Esophagus muscularis mucosa (tissue), 4 donors: Measurements from ENCODE around the gene PARP3. TPM values are rescaled to one million over a fixed set of nuclear protein-coding genes. Genes with fewer than 3 reads are reported as not detected.
A peak's percentile ranks its signal among the peaks of the same experiment; 100 is the strongest.

Experiments
- DNase-seq: peaks from one replicate; pipeline ENCODE4 v3.0.0-alpha.2; 2017; ENCODE audit errors: extremely low spot score
- H3K27ac ChIP-seq, 4 donors: fragments of 200-600 bp; sonication (generic); replicated peaks in 1 of 4; 1 replicate in 3 of 4; 2 replicates in 1 of 4; pipeline ENCODE4 v1.5.1; 2016 to 2019; ENCODE audit warnings: mild to moderate bottlenecking in 1 of 4
- H3K27me3 ChIP-seq, 4 donors: fragments of 200-600 bp; sonication (generic); one replicate each; pipeline versions ENCODE4 v1.5.1 to v1.6.0; 2016 to 2019
- H3K36me3 ChIP-seq, 4 donors: fragments of 200-600 bp; sonication (generic); one replicate each; pipeline ENCODE4 v1.5.1; 2016 to 2019
- H3K4me1 ChIP-seq, 4 donors: fragments of 200-600 bp; sonication (generic); one replicate each; pipeline ENCODE4 v1.5.1; 2016 to 2019
- H3K4me3 ChIP-seq, 4 donors: fragments of 200-600 bp; sonication (generic); 1 replicate in 2 of 4; 2 replicates in 2 of 4; pipeline ENCODE4 v1.5.1; 2016 to 2019; ENCODE audit warnings: mild to moderate bottlenecking in 4 of 4, moderate library complexity in 1 of 4
- H3K9me3 ChIP-seq, 4 donors: fragments of 200-600 bp; sonication (generic); 1 replicate in 3 of 4; 2 replicates in 1 of 4; pipeline ENCODE4 v1.5.1; 2016 to 2019
- EP300 ChIP-seq: sonication (generic); formaldehyde crosslinking; IDR thresholded peaks from one replicate; pipeline ENCODE4 v1.6.1; 2017; ENCODE audit warnings: antibody characterized with exemption
- POLR2A ChIP-seq: fragments of 450-650 bp; IDR thresholded peaks from one replicate; pipeline ENCODE4 v1.6.1; 2017; ENCODE audit warnings: antibody characterized with exemption, moderate library complexity, mild to moderate bottlenecking, low read depth
- POLR2AphosphoS5 ChIP-seq, 2 donors: sonication (generic); formaldehyde crosslinking; IDR thresholded peaks; one replicate each; pipeline ENCODE4 v1.6.1; 2017; ENCODE audit warnings: antibody characterized with exemption in 2 of 2
- WGBS: methylation state at CpG from one replicate; pipeline ENCODE4 v1.1.5; 2018; 5-methylcytosine and 5-hydroxymethylcytosine counted together
- intact Hi-C: fragments of 100-400 bp; cut with DNase I; formaldehyde crosslinking; loops from one replicate; pipeline ENCODE4 v1.15.1; 2023
- total RNA-seq, 4 donors: library from RNA; depleted of rRNA; stranded (reverse); fragments of >200 nt; gene quantifications; one replicate each; pipeline versions ENCODE4 v1.1.0 to v1.2.1, GENCODE V29; 2016
- TF ChIP-seq, protein P1 (sequence below), 3 experiments: fragments of 200-600 bp in 2 of 3; fragments of 450-650 bp in 1 of 3; sonication (generic) in 2 of 3; IDR thresholded peaks; one replicate each; pipeline ENCODE4 v1.5.1; 2017 to 2019; ENCODE audit warnings: antibody characterized with exemption in 3 of 3, mild to moderate bottlenecking in 2 of 3, moderate library complexity in 1 of 3

Gene PARP3
- total RNA-seq, 4 donors from 2014 or later = 22.9 to 37.9 (median 30.1) TPM

DNA sequence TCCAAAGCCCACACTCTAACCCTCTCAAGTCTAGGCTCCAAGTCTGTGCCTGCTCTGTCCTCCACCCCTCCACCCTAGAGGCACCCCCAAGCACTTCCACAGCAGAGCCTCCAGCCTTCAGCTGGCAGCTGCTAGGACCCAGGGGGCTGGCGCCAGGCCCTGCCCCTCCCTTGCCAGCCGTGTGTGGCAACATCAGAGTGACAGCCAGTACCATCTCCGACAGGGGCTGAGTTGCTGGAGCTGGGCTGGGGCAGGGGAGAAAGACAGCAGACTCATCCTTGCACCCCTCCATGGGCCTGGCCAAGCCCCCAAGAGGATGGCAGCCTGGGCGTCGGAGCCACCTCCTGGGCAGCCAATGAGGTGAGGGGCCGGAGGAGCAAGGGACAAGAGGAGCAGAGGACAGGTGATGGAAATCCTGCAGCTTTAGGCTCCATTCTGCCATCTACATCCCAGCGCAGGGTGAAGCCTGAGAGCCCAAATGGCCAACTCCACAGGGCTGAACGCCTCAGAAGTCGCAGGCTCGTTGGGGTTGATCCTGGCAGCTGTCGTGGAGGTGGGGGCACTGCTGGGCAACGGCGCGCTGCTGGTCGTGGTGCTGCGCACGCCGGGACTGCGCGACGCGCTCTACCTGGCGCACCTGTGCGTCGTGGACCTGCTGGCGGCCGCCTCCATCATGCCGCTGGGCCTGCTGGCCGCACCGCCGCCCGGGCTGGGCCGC is 13.2 kb downstream of the PARP3 start, which contains the start of gene GPR62:
Gene GPR62, plus strand, starts transcription at position 207 of the 718 bp plus-strand sequence. Its CDS starts 272 bp downstream, at position 479.
- DNase-seq = no peak

DNA sequence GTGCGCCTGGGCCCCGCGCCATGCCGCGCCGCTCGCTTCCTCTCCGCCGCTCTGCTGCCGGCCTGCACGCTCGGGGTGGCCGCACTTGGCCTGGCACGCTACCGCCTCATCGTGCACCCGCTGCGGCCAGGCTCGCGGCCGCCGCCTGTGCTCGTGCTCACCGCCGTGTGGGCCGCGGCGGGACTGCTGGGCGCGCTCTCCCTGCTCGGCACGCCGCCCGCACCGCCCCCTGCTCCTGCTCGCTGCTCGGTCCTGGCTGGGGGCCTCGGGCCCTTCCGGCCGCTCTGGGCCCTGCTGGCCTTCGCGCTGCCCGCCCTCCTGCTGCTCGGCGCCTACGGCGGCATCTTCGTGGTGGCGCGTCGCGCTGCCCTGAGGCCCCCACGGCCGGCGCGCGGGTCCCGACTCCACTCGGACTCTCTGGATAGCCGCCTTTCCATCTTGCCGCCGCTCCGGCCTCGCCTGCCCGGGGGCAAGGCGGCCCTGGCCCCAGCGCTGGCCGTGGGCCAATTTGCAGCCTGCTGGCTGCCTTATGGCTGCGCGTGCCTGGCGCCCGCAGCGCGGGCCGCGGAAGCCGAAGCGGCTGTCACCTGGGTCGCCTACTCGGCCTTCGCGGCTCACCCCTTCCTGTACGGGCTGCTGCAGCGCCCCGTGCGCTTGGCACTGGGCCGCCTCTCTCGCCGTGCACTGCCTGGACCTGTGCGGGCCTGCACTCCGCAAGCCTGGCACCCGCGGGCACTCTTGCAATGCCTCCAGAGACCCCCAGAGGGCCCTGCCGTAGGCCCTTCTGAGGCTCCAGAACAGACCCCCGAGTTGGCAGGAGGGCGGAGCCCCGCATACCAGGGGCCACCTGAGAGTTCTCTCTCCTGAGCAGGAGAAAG is 14.0 kb downstream of the PARP3 start:
- 4% methylated on average over 16 of the region's 97 CpGs for WGBS
- TF ChIP-seq, protein P1, sequence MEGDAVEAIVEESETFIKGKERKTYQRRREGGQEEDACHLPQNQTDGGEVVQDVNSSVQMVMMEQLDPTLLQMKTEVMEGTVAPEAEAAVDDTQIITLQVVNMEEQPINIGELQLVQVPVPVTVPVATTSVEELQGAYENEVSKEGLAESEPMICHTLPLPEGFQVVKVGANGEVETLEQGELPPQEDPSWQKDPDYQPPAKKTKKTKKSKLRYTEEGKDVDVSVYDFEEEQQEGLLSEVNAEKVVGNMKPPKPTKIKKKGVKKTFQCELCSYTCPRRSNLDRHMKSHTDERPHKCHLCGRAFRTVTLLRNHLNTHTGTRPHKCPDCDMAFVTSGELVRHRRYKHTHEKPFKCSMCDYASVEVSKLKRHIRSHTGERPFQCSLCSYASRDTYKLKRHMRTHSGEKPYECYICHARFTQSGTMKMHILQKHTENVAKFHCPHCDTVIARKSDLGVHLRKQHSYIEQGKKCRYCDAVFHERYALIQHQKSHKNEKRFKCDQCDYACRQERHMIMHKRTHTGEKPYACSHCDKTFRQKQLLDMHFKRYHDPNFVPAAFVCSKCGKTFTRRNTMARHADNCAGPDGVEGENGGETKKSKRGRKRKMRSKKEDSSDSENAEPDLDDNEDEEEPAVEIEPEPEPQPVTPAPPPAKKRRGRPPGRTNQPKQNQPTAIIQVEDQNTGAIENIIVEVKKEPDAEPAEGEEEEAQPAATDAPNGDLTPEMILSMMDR (IDR thresholded peaks at IDR 0.05) = peak; percentile 10 to 62 (median 21)
- TF ChIP-seq EP300 (no peak), POLR2AphosphoS5 (IDR thresholded peaks at IDR 0.05) (peak in 1 of 2 donors; percentile 13)
- Histone ChIP-seq H3K4me3 (peak overlapping the region; percentile 58 to 61 (median 58)), H3K27ac (peak overlapping the region; percentile 75 to 87 (median 82)), H3K9me3 (no peaks in the 10 kb centered on the region), H3K36me3 (peaks cover 6 to 41% (median 38%) of the 10 kb centered on the region in 4 donors), H3K27me3 (no peaks in the 10 kb centered on the region), H3K4me1 (peaks cover 11 to 22% (median 20%) of the 10 kb centered on the region in 4 donors)
- DNase-seq = no peak
- intact Hi-C loops = no loop called here

More for the DNA sequence above, 13.2 kb downstream of the PARP3 start, which contains the start of gene GPR62:
- no peaks in the 10 kb centered on the region for H3K27me3 ChIP-seq
- H3K4me1 ChIP-seq = peaks cover 10 to 22% (median 20%) of the 10 kb centered on the region in 4 donors
- intact Hi-C loops = no loop called here
- peak within 1 kb of the TSS; percentile 58 to 61 (median 58) for H3K4me3 ChIP-seq
- TF ChIP-seq POLR2AphosphoS5 (IDR thresholded peaks at IDR 0.05) (no peak), POLR2A (no peak), EP300 (no peak)
- TF ChIP-seq, protein P1 (IDR thresholded peaks at IDR 0.05) = no peak
- H3K36me3 ChIP-seq = peaks cover 6 to 33% (median 30%) of the 10 kb centered on the region in 4 donors
- peak within 1 kb of the TSS; percentile 75 to 87 (median 82) for H3K27ac ChIP-seq
- H3K9me3 ChIP-seq = no peaks in the 10 kb centered on the region
- 80% methylated on average over 2 of the region's 33 CpGs for WGBS

DNA sequence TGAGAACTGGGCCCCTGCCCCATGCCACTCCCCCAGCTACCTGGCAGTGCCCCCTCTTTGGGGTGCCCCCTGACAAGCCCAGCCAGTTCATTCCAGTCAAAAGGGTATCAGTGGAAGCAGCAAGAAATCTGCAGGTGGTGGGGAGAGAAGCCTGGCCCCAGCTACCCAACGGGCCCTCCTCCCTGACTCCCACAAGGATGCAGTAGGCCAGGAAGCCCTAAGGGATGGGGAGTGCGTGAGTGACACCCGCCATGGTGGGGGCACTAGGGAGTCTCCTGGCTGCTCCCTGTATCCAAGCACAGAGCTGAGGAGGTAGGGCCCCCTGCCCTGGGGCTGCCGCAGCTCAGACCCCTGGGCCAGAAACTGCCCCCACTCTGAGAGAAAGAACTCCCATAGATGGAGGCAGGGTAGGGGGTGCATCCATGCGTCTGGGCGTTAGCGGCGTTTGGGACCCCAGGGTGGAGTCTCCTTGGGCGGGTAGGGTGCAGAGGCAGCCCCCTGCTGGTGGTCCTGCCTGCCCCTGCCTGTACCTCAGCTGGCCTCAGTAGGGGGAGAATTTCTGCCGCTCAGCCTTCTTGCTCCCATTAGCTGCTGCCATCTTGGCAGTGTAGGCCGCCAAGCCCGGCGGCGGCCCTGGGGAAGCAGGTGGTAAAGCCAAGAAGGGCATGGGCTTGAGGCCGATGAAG is 15.5 kb downstream of the PARP3 start:
- Histone ChIP-seq H3K36me3 (peaks cover 6 to 42% (median 41%) of the 10 kb centered on the region in 4 donors), H3K4me3 (no peak overlapping the region), H3K4me1 (peaks cover 21 to 29% (median 23%) of the 10 kb centered on the region in 4 donors), H3K27me3 (no peaks in the 10 kb centered on the region), H3K27ac (no peak overlapping the region), H3K9me3 (no peaks in the 10 kb centered on the region)
- WGBS = 87% methylated on average over 13 of the region's 15 CpGs
- DNase-seq = no peak
- intact Hi-C loops = no loop called here
- TF ChIP-seq, protein P1 (IDR thresholded peaks at IDR 0.05) = no peak
- TF ChIP-seq POLR2AphosphoS5 (IDR thresholded peaks at IDR 0.05) (no peak), EP300 (no peak), POLR2A (no peak)

DNA sequence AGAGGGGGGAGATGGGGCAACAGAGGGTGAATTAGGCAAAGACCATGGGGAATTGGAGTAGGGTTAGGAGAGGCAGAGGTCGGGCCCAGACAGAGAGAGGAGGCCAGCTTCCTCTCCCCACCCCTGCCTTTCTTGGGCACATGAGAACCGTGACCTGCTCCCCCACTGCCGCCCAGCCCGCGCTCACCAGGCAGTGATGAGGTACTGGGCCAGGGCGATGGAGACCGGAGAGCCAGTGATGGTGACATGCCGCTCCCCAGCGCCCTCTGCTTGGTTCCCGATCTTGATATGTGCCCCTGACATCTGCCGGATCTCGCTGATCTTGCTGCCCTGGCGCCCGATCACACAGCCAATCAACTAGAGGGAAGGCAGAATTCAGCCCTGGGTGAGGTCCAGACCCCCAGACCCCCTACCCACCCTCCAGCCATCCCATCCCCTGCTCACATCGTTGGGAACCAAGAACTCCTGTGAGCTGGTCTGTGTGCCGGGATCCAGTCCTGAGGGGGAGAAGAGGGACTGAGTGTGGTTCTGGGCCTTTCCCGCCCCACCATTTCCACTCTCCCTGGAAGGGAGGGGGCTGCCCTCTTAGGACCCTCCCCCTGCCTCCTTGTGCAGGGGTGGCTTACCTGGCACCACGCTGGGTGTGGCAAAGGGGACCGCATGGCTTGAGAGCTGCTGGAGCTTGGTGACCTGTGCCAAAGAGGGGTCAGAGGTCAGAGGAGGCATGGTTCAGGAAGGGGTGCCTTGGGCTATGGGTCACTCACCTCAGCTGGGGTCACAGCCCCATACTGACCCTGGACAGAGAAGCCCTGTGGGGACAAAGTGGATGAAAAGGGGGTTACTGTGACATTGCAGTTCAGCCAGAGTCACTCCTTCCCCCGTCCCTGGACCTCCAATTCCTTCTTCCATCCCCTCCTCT is 16.7 kb downstream of the PARP3 start:
- H3K27ac ChIP-seq = no peak overlapping the region
- H3K9me3 ChIP-seq = no peaks in the 10 kb centered on the region
- no peak overlapping the region for H3K4me3 ChIP-seq
- no peak for TF ChIP-seq POLR2A
- WGBS = 89% methylated on average over 5 of the region's 20 CpGs
- peaks cover 6 to 42% (median 41%) of the 10 kb centered on the region in 4 donors for H3K36me3 ChIP-seq
- intact Hi-C loops = no loop called here
- no peaks in the 10 kb centered on the region for H3K27me3 ChIP-seq
- DNase-seq = no peak
- peaks cover 24 to 41% (median 34%) of the 10 kb centered on the region in 4 donors for H3K4me1 ChIP-seq
